ENCODE results near the gene PNPLA5. TPM values are rescaled to one million over a fixed set of nuclear protein-coding genes. Genes with fewer than 3 reads are reported as not detected.

Gene PNPLA5, protein sequence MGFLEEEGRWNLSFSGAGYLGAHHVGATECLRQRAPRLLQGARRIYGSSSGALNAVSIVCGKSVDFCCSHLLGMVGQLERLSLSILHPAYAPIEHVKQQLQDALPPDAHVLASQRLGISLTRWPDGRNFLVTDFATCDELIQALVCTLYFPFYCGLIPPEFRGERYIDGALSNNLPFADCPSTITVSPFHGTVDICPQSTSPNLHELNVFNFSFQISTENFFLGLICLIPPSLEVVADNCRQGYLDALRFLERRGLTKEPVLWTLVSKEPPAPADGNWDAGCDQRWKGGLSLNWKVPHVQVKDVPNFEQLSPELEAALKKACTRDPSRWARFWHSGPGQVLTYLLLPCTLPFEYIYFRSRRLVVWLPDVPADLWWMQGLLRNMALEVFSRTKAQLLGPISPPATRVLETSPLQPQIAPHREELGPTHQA
- total RNA-seq = not detected in 2 replicates

DNA sequence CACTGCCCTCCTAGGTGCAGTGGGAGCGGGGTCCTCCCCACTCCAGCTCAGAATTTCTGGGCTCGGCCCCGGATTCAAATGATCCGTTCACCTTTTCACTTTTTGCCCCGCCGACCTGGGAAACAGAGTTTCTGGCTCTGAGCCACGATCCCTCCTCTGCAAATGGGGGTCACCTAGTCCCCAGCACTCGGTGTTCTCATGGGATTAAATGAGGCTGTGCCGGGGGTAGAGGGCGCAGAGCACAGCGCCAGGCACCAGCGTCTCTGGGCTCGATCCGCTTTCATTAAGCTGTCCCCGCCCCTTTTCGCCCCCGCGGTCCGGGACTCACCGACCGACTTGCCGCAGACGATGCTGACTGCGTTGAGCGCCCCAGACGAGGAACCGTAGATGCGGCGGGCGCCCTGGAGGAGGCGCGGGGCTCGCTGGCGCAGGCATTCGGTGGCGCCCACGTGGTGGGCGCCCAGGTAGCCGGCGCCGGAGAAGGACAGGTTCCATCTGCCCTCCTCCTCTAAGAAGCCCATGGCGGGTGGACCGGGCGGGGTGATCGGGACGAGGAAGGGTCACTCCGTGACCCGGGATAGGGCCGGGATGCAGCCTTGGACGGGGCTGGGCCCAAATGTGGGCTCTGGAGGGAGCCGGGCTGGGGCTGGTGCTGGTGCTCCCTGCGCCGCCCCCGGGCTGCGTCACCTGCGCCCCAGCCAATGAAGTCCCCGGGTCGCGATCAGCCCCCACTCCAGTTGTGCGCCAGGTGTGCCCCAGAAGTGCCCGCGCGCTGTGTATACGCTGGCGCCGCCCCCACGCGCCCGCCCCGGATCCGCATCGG, at the start of gene PNPLA5:
TSS of gene PNPLA5 (minus strand) at position 654 of the 823 bp plus-strand sequence. CDS start at position 521, 133 bp downstream.

DNA sequence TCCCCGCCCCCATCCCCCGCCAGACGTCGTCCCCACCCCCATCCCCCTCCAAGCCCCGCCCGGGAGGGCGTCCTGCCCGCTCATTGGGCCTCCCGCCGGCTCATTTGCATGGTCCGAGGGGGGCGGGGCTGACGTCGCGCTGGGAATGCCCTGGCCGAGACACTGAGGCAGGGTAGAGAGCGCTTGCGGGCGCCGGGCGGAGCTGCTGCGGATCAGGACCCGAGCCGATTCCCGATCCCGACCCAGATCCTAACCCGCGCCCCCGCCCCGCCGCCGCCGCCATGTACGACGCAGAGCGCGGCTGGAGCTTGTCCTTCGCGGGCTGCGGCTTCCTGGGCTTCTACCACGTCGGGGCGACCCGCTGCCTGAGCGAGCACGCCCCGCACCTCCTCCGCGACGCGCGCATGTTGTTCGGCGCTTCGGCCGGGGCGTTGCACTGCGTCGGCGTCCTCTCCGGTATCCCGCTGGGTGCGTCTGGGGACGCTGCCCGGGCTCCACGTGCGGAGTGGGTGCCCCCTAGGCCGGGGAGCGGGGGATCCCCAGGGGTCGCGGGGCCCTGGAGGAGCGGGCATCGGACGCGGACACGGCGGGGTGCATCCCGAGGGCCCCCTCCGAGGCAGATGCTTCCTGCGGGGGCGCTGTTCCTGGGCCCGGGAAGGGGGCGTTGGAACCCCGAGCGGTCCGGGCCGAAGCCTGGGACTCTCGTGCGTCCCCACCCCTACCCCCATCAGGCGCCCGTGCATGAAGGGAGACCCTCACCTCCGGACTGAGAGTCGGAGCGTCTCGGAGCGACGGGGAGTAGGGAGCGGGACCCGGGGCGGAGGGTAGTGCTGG, 32.0 kb upstream of the PNPLA5 start, which contains the start of gene PNPLA3:
TSS of gene PNPLA3 (plus strand) at position 175 of the 834 bp plus-strand sequence. CDS start at position 282, 107 bp downstream.

DNA sequence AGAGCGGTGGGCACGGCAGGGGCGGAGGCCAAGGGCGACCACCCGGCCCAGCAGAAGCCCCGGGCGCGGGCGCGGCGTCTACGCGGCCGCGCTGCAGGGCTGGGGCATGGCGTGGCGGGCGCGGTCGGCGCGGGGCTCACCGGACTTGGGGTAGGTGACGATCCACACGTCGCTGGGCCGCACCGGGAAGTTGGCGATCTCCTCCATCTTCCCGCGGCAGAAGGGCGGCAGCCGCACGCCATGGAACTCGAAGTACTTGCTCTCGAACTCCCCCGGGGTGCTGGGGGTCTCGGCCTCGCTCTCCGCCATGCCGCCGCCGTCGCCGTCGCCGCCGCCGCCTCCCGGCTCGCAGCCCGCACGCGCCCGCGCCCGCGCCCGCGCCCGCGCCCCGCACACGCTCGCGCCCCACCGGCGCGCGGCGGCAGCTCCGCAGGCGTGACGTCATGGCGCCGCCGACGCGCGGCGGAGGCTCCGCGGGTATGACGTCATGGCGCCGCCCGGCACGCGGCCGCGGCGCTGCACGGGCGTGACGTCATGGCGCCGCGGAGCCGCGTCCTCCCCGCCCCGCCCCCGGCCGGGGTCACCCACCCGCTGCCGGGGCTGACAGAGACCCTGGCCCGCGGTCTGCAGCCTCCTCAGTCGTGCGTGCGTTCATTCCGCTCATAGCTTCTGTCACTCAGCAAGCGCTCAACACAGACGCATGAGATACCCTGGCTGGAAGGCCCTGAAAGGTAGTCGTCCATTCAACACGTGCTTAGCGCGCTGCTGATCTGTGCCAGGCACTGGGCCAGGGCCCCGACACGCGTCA, 29.5 kb downstream of the PNPLA5 start, which contains the start of gene SULT4A1:
TSS of gene SULT4A1 (minus strand) at position 440 of the 808 bp plus-strand sequence. CDS start at position 309, 131 bp downstream.

Other genes starting within 250 kb of the PNPLA5 start
- gene EFCAB6, start 79.7 kb downstream of the PNPLA5 start, total RNA-seq = 2.0 and 2.1 TPM in 2 replicates
- gene SULT4A1, start 29.5 kb downstream of the PNPLA5 start, total RNA-seq = 0.09 and 0.14 TPM in 2 replicates
- gene PNPLA3, start 31.8 kb upstream of the PNPLA5 start, total RNA-seq = 4.5 and 7.5 TPM in 2 replicates
- gene SAMM50, start 63.4 kb upstream of the PNPLA5 start, total RNA-seq = 46.9 and 49.6 TPM in 2 replicates
- 13.8 and 25.7 TPM in 2 replicates for gene PARVB, start 132.3 kb upstream of the PNPLA5 start, total RNA-seq

All from smooth muscle cell of bladder (primary cell).